ELR (cell line): ENCODE results near the gene ZBTB24.
"Not testable (repeated sequence)": the region's sequence is repeated elsewhere in the genome, so short reads cannot be mapped to it uniquely, and the experiment has no call there.

ENCODE experiments used
- DNase-seq: peaks from one replicate; pipeline ENCODE4 v3.0.0-alpha.2; 2015; ENCODE audit warnings: low read depth

The ZBTB24 gene

GRCh38 chr6:109471105-109471810 is 11.8 kb downstream of the ZBTB24 start:
- DNase-seq = no peak

GRCh38 chr6:109469591-109470189 is 13.3 kb downstream of the ZBTB24 start:
- DNase-seq = no peak

- DNase-seq = no peak
Measured at GRCh38 chr6:109467696-109468095, 15.3 kb downstream of the ZBTB24 start.

GRCh38 chr6:109466212-109466923 is 16.7 kb downstream of the ZBTB24 start:
- DNase-seq = no peak

GRCh38 chr6:109465772-109466171 is 17.2 kb downstream of the ZBTB24 start:
- DNase-seq = no peak

- peak; percentile 29 for DNase-seq
Measured at GRCh38 chr6:109461733-109462526, 21.1 kb downstream of the ZBTB24 start.

- DNase-seq = not testable (repeated sequence)
Measured at GRCh38 chr6:109461205-109461604, 21.8 kb downstream of the ZBTB24 start.

- DNase-seq = no peak
Measured at GRCh38 chr6:109460161-109460829, 22.7 kb downstream of the ZBTB24 start.

GRCh38 chr6:109458774-109459531 is 24.1 kb downstream of the ZBTB24 start:
- DNase-seq = no peak

GRCh38 chr6:109457562-109457996 is 25.4 kb downstream of the ZBTB24 start:
- DNase-seq = peak; percentile 35

GRCh38 chr6:109456710-109457561 is 26.1 kb downstream of the ZBTB24 start:
- peak; percentile 64 for DNase-seq

GRCh38 chr6:109456111-109456583 is 26.9 kb downstream of the ZBTB24 start:
- no peak for DNase-seq

- peak; percentile 76 for DNase-seq
Measured at GRCh38 chr6:109455437-109456110, 27.4 kb downstream of the ZBTB24 start, which contains the start of gene MICAL1. Gene MICAL1 (minus strand): TSS chr6:109455772. CDS start chr6:109454196, 1,576 bp downstream.

- peak; percentile 28 for DNase-seq
Measured at GRCh38 chr6:109454496-109455436, 28.3 kb downstream of the ZBTB24 start.

- no peak for DNase-seq
Measured at GRCh38 chr6:109453594-109454495, 29.2 kb downstream of the ZBTB24 start.

GRCh38 chr6:109453156-109453555 is 29.9 kb downstream of the ZBTB24 start:
- DNase-seq = no peak

- no peak for DNase-seq
Measured at GRCh38 chr6:109452181-109452580, 30.8 kb downstream of the ZBTB24 start.
